ENCODE data around the gene FBXL17. TPM values are rescaled to one million over a fixed set of nuclear protein-coding genes. Genes with fewer than 3 reads are reported as not detected.

The FBXL17 gene
- total RNA-seq, 1 experiment from 2014 or later = 5.3 TPM

GRCh38 chr5:108280248-108280647 is 101.7 kb downstream of the FBXL17 start:
- no peaks in the 10 kb centered on the region for H3K79me2 ChIP-seq (ENCODE audit: insufficient read depth, low read length)
- H3K4me1 ChIP-seq (ENCODE audit: insufficient read depth, low read length) = no peaks in the 10 kb centered on the region
- no peaks in the 10 kb centered on the region for H4K20me1 ChIP-seq (ENCODE audit: control insufficient read depth, insufficient read depth, insufficient read length)
- TF ChIP-seq CTCF (conservative IDR thresholded peaks at IDR 0.05) = no peak
- H3K27me3 ChIP-seq (ENCODE audit: insufficient read depth, low read length) = no peaks in the 10 kb centered on the region
- H3K23ac ChIP-seq (ENCODE audit: insufficient read length, low read depth, low read length) = no peak overlapping the region
- no peak overlapping the region for H2AFZ ChIP-seq (ENCODE audit: low read length)
- H3K27ac ChIP-seq (ENCODE audit: insufficient read length, low read depth, low read length) = no peak overlapping the region
- H3K56ac ChIP-seq (ENCODE audit: insufficient read length, low read depth, low read length) = no peak overlapping the region
- Mint-ChIP-seq H3K27me3 (ENCODE audit: low read depth) (no peaks in the 10 kb centered on the region), H3K27ac (no peak overlapping the region), H3K4me3 (no peak overlapping the region), H3K36me3 (ENCODE audit: insufficient read depth in 1 of 3, low read depth in 3 of 3) (no peaks in the 10 kb centered on the region; a peak in 1 of 7 replicates), H3K4me1 (peaks cover 8 to 12% of the 10 kb centered on the region in 2 experiments), H3K9me3 (no peaks in the 10 kb centered on the region; a peak in 1 of 5 replicates)
- H4K8ac ChIP-seq (replicated peaks; ENCODE audit: insufficient read length, low read depth, low read length) = no peak overlapping the region
- H3K9me3 ChIP-seq (ENCODE audit: control insufficient read depth, low read depth, low read length) = no peaks in the 10 kb centered on the region
- H4K5ac ChIP-seq (ENCODE audit: insufficient read length, low read depth, low read length) = no peak overlapping the region
- no peaks in the 10 kb centered on the region for H3K79me1 ChIP-seq (ENCODE audit: insufficient read depth, low read depth, low read length, poor library complexity, severe bottlenecking)
- no peak for DNase-seq
- H3K23me2 ChIP-seq (ENCODE audit: insufficient read length, low read depth, low read length, poor library complexity, severe bottlenecking) = no peaks in the 10 kb centered on the region
- H2BK120ac ChIP-seq (ENCODE audit: low read depth, low read length, poor library complexity, severe bottlenecking) = no peak overlapping the region
- no peak overlapping the region for H2BK12ac ChIP-seq (ENCODE audit: insufficient read length, low read depth, low read length)
- no peak overlapping the region for H2AK5ac ChIP-seq (ENCODE audit: insufficient read length, low read length)
- H3K9ac ChIP-seq (ENCODE audit: extremely low read depth, insufficient read length, low read length) = no peak overlapping the region
- no peak overlapping the region for H2BK20ac ChIP-seq (ENCODE audit: low read depth, low read length, poor library complexity, severe bottlenecking)
- H3T11ph ChIP-seq (ENCODE audit: low read length) = no peak overlapping the region
- no peak overlapping the region for H3K18ac ChIP-seq (ENCODE audit: insufficient read length, low read depth, low read length)
- H3K4me2 ChIP-seq (ENCODE audit: insufficient read depth, insufficient read length, low read length) = no peak overlapping the region
- no peak overlapping the region for H2BK5ac ChIP-seq (ENCODE audit: insufficient read length, low read length)
- no peak overlapping the region for H2BK15ac ChIP-seq (ENCODE audit: low read depth, low read length)
- H3K4ac ChIP-seq (ENCODE audit: low read depth, low read length) = no peak overlapping the region
- H4K91ac ChIP-seq (ENCODE audit: insufficient read length, low read depth, low read length) = no peak overlapping the region
- H3K14ac ChIP-seq (ENCODE audit: insufficient read depth, low read length) = no peak overlapping the region
